ENCODE data around the gene REM2.

REM2 gene

GRCh38 chr14:22875003-22875747, 7.8 kb upstream of the REM2 start:
- Histone ChIP-seq H3K4me2 (ENCODE audit: low read length) (no peak overlapping the region), H3K4me3 (ENCODE audit: low read depth, low read length) (no peak overlapping the region), H3K9ac (no peak overlapping the region), H3K36me3 (ENCODE audit: control insufficient read depth, insufficient read depth, low read length) (no peaks in the 10 kb centered on the region), H3K9me3 (ENCODE audit: control insufficient read depth, low read length) (no peaks in the 10 kb centered on the region), H3K79me2 (peaks cover 2% of the 10 kb centered on the region), H3K27ac (no peak overlapping the region), H3K27me3 (ENCODE audit: control insufficient read depth, insufficient read depth, low read length) (no peaks in the 10 kb centered on the region), H3K4me1 (peaks cover 12% of the 10 kb centered on the region), H2AFZ (no peak overlapping the region)
- TF ChIP-seq CTCF (IDR thresholded peaks at IDR 0.05): no peak

GRCh38 chr14:22875748-22876319, 7.2 kb upstream of the REM2 start:
- no peak overlapping the region for H3K27ac ChIP-seq
- TF ChIP-seq CTCF (IDR thresholded peaks at IDR 0.05): no peak
- H3K36me3 ChIP-seq (ENCODE audit: control insufficient read depth, insufficient read depth, low read length): no peaks in the 10 kb centered on the region

GRCh38 chr14:22877000-22877501, 6.0 kb upstream of the REM2 start:
- H3K4me1 ChIP-seq: peaks cover 12% of the 10 kb centered on the region
- H3K9ac ChIP-seq: no peak overlapping the region
- H3K9me3 ChIP-seq (ENCODE audit: control insufficient read depth, low read length): no peaks in the 10 kb centered on the region
- H3K27me3 ChIP-seq (ENCODE audit: control insufficient read depth, insufficient read depth, low read length): no peaks in the 10 kb centered on the region
- no peak overlapping the region for H3K4me2 ChIP-seq (ENCODE audit: low read length)
- peaks cover 5% of the 10 kb centered on the region for H3K79me2 ChIP-seq
- no peaks in the 10 kb centered on the region for H3K36me3 ChIP-seq (ENCODE audit: control insufficient read depth, insufficient read depth, low read length)
- H3K4me3 ChIP-seq (ENCODE audit: low read depth, low read length): no peak overlapping the region
- no peak for TF ChIP-seq CTCF (IDR thresholded peaks at IDR 0.05)
- H2AFZ ChIP-seq: no peak overlapping the region
- no peak overlapping the region for H3K27ac ChIP-seq

More at GRCh38 chr14:22875748-22876319, 7.2 kb upstream of the REM2 start:
- Histone ChIP-seq H2AFZ (no peak overlapping the region), H3K9ac (no peak overlapping the region), H3K79me2 (peaks cover 2% of the 10 kb centered on the region), H3K4me2 (ENCODE audit: low read length) (no peak overlapping the region), H3K4me3 (ENCODE audit: low read depth, low read length) (no peak overlapping the region), H3K4me1 (peaks cover 6% of the 10 kb centered on the region), H3K27me3 (ENCODE audit: control insufficient read depth, insufficient read depth, low read length) (no peaks in the 10 kb centered on the region), H3K9me3 (ENCODE audit: control insufficient read depth, low read length) (no peaks in the 10 kb centered on the region)

- no peak for TF ChIP-seq CTCF (IDR thresholded peaks at IDR 0.05)
- no peak overlapping the region for H3K4me3 ChIP-seq (ENCODE audit: low read depth, low read length)
- no peak overlapping the region for H3K9ac ChIP-seq
- H2AFZ ChIP-seq: no peak overlapping the region
- H3K27ac ChIP-seq: no peak overlapping the region
- H3K4me2 ChIP-seq (ENCODE audit: low read length): no peak overlapping the region
- H3K36me3 ChIP-seq (ENCODE audit: control insufficient read depth, insufficient read depth, low read length): no peaks in the 10 kb centered on the region
- H3K79me2 ChIP-seq: peaks cover 3% of the 10 kb centered on the region
- no peaks in the 10 kb centered on the region for H3K27me3 ChIP-seq (ENCODE audit: control insufficient read depth, insufficient read depth, low read length)
- no peaks in the 10 kb centered on the region for H3K9me3 ChIP-seq (ENCODE audit: control insufficient read depth, low read length)
- peaks cover 20% of the 10 kb centered on the region for H3K4me1 ChIP-seq
Observed at GRCh38 chr14:22878271-22879246, 4.5 kb upstream of the REM2 start.
